Gastrocnemius medialis (tissue), 4 donors: ENCODE data around the gene DHRS12.

Experiments
- POLR2A ChIP-seq, 2 donors: fragments of 450-650 bp; IDR thresholded peaks; one replicate each; pipeline ENCODE4 v1.6.1; 2017; ENCODE audit warnings: antibody characterized with exemption in 2 of 2, mild to moderate bottlenecking in 2 of 2, moderate library complexity in 2 of 2
- TF ChIP-seq, protein P1 (sequence below), 5 experiments: fragments of 450-650 bp in 3 of 5; fragments of 200-600 bp in 2 of 5; sonication (generic) in 2 of 5; IDR thresholded peaks in 4 of 5; conservative IDR thresholded peaks in 1 of 5; 1 replicate in 4 of 5; 2 replicates in 1 of 5; pipeline ENCODE4 v1.5.1; 2016 to 2019; ENCODE audit warnings: antibody characterized with exemption in 5 of 5, mild to moderate bottlenecking in 3 of 5, moderate library complexity in 3 of 5

DNA sequence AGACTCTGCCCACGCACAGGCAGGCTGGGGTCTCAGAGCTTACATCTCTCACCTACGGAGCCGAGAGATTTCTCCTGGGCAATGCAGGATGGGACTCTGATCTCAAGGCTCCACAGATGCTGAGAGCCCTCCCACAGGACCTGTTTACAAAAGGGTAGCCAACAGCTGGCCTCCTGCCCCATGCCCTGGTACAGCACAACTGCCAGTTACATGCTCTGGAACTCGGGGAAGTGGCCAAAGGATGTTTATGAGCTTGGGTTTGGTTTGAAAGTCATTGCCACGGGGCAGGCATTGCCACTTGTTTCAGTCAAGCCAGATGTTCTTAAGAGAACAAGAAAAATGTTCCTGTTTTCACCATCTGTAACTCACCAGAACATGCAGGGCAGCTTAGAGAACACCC, 3.5 kb downstream of the DHRS12 start:
- TF ChIP-seq, protein P1, sequence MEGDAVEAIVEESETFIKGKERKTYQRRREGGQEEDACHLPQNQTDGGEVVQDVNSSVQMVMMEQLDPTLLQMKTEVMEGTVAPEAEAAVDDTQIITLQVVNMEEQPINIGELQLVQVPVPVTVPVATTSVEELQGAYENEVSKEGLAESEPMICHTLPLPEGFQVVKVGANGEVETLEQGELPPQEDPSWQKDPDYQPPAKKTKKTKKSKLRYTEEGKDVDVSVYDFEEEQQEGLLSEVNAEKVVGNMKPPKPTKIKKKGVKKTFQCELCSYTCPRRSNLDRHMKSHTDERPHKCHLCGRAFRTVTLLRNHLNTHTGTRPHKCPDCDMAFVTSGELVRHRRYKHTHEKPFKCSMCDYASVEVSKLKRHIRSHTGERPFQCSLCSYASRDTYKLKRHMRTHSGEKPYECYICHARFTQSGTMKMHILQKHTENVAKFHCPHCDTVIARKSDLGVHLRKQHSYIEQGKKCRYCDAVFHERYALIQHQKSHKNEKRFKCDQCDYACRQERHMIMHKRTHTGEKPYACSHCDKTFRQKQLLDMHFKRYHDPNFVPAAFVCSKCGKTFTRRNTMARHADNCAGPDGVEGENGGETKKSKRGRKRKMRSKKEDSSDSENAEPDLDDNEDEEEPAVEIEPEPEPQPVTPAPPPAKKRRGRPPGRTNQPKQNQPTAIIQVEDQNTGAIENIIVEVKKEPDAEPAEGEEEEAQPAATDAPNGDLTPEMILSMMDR (IDR thresholded peaks at IDR 0.05 in 4 of 5, conservative IDR thresholded peaks at IDR 0.05 in 1 of 5), result no peak
- no peak for TF ChIP-seq POLR2A (IDR thresholded peaks at IDR 0.05)
